ENCODE measurements around the gene MIAT.

Gene MIAT

DNA sequence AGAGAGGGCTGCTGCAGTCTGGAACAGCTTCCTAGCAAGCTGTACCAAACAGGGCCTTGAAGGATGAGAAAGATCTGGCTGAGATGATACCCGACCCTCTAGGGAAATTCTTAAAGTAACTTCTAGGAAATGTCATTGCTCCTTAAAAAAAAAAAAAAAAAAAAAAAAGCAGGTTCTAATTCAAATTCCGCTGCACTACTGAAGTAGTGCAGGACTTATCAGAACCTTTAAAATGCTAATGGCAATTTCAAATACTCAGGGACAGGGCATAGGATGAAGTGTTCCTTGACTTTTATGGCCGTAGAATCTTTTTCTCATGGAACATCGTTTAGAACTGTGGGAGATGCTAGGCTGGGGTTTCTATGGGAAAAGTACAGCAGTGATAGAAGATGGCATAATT, 13.1 kb downstream of the MIAT start:
- no peaks in the 10 kb centered on the region for H3K9me3 ChIP-seq (ENCODE audit: insufficient read depth, low read depth, low read length)
- no peak for TF ChIP-seq EZH2phosphoT487 (IDR thresholded peaks at IDR 0.05; ENCODE audit: borderline replicate concordance)
- TF ChIP-seq, protein P1, sequence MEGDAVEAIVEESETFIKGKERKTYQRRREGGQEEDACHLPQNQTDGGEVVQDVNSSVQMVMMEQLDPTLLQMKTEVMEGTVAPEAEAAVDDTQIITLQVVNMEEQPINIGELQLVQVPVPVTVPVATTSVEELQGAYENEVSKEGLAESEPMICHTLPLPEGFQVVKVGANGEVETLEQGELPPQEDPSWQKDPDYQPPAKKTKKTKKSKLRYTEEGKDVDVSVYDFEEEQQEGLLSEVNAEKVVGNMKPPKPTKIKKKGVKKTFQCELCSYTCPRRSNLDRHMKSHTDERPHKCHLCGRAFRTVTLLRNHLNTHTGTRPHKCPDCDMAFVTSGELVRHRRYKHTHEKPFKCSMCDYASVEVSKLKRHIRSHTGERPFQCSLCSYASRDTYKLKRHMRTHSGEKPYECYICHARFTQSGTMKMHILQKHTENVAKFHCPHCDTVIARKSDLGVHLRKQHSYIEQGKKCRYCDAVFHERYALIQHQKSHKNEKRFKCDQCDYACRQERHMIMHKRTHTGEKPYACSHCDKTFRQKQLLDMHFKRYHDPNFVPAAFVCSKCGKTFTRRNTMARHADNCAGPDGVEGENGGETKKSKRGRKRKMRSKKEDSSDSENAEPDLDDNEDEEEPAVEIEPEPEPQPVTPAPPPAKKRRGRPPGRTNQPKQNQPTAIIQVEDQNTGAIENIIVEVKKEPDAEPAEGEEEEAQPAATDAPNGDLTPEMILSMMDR (conservative IDR thresholded peaks at IDR 0.05; ENCODE audit: low read length): no peak
- H3K79me2 ChIP-seq (ENCODE audit: insufficient read depth, low read length): peaks cover 21% of the 10 kb centered on the region
- no peaks in the 10 kb centered on the region for H3K36me3 ChIP-seq (ENCODE audit: insufficient read depth, low read length)
- no peaks in the 10 kb centered on the region for H3K9me2 ChIP-seq (replicated peaks; ENCODE audit: low read depth, low read length)
- no peak overlapping the region for H3K4me2 ChIP-seq (ENCODE audit: low read depth, low read length, poor library complexity, severe bottlenecking)
- H4K20me1 ChIP-seq (ENCODE audit: insufficient read depth, low read length, poor library complexity, severe bottlenecking): peaks cover 6% of the 10 kb centered on the region
- H3K27me3 ChIP-seq (ENCODE audit: insufficient read depth, low read length, poor library complexity, severe bottlenecking): no peaks in the 10 kb centered on the region
- H3K9ac ChIP-seq (ENCODE audit: low read depth, low read length, poor library complexity, severe bottlenecking): no peak overlapping the region
- peaks cover 11% of the 10 kb centered on the region for H3F3A ChIP-seq (ENCODE audit: low read depth)
- no peak overlapping the region for H3K4me3 ChIP-seq (ENCODE audit: low read length, poor library complexity, severe bottlenecking)
- peaks cover 47% of the 10 kb centered on the region for H3K4me1 ChIP-seq (ENCODE audit: insufficient read depth, low read length, poor library complexity, severe bottlenecking)
- no peak overlapping the region for H2AFZ ChIP-seq (ENCODE audit: low read length)

DNA sequence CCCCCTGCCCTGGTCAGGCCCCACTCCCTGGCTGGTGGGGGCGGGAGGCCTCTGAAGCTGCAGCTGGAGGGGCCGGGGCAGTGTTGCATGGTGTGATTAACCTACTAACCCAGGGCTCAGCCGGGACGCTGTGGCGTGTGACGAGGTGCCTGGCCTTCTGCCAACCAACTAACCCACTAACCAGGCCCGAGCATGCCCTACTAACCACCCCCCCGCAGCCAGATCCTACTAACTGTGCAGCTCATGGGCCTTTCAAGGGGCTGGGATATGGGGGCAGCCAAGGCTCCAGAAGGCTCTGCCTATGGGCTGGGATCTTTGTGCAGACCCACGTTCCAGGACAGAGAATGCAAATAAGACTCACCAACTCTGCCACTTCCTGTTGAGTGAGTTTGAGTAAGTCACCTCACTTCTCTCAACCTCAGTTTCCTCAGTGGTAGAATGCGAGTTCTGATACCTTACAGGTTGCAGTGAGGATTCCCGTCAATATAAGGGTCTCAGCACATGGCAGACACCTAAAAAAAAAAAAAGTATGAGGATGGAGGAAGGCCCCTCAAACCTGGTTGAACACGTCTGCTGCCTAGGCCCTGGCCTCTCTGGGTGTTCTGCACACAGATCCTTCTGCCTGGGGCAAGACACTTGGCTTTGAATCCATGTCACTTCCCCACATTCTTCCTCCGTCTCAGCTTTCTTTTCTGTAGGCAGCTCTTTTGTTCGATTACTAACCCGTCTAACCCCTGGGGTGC, 14.1 kb downstream of the MIAT start:
- peak overlapping the region; percentile 98 for H3K4me3 ChIP-seq (ENCODE audit: low read length, poor library complexity, severe bottlenecking)
- no peak overlapping the region for H2AFZ ChIP-seq (ENCODE audit: low read length)
- H3K9me3 ChIP-seq (ENCODE audit: insufficient read depth, low read depth, low read length): no peaks in the 10 kb centered on the region
- peaks cover 54% of the 10 kb centered on the region for H3K4me1 ChIP-seq (ENCODE audit: insufficient read depth, low read length, poor library complexity, severe bottlenecking)
- H3K9ac ChIP-seq (ENCODE audit: low read depth, low read length, poor library complexity, severe bottlenecking): peak overlapping the region; percentile 96
- H3K36me3 ChIP-seq (ENCODE audit: insufficient read depth, low read length): no peaks in the 10 kb centered on the region
- TF ChIP-seq, protein P1 (conservative IDR thresholded peaks at IDR 0.05; ENCODE audit: low read length): no peak
- no peak for TF ChIP-seq EZH2phosphoT487 (IDR thresholded peaks at IDR 0.05; ENCODE audit: borderline replicate concordance)
- H3F3A ChIP-seq (ENCODE audit: low read depth): peaks cover 11% of the 10 kb centered on the region
- peaks cover 31% of the 10 kb centered on the region for H3K79me2 ChIP-seq (ENCODE audit: insufficient read depth, low read length)
- H3K27me3 ChIP-seq (ENCODE audit: insufficient read depth, low read length, poor library complexity, severe bottlenecking): no peaks in the 10 kb centered on the region
- peak overlapping the region; percentile 98 for H3K4me2 ChIP-seq (ENCODE audit: low read depth, low read length, poor library complexity, severe bottlenecking)
- H4K20me1 ChIP-seq (ENCODE audit: insufficient read depth, low read length, poor library complexity, severe bottlenecking): peaks cover 6% of the 10 kb centered on the region
- no peaks in the 10 kb centered on the region for H3K9me2 ChIP-seq (replicated peaks; ENCODE audit: low read depth, low read length)

DNA sequence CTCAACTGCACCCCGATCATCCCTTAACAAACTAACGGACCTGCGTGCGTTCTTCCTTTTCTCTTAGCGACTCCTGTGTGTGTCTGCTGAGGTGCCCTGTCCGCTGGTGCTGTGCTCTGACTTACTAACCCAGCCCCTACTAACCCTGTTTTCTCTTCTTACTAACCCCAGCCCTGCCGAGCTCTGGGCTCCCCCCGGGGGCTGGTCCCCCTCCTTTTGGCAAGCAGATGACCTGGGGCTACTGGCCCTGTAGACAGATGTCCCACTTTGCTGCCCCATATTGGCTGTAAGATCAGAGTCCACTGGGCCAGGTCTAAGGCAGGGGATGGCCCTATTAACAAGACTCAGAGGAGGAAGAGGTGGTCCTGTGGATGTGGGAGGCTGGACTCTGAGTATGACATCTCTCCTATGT, 14.7 kb downstream of the MIAT start:
- Histone ChIP-seq H3K4me1 (ENCODE audit: insufficient read depth, low read length, poor library complexity, severe bottlenecking) (peaks cover 54% of the 10 kb centered on the region), H2AFZ (ENCODE audit: low read length) (peak overlapping the region; percentile 47; the same call in 1 of the 2 replicates), H3K4me3 (ENCODE audit: low read length, poor library complexity, severe bottlenecking) (peak overlapping the region; percentile 98)

More for the DNA sequence above, 14.7 kb downstream of the MIAT start:
- Histone ChIP-seq H3F3A (ENCODE audit: low read depth) (peaks cover 11% of the 10 kb centered on the region), H3K79me2 (ENCODE audit: insufficient read depth, low read length) (peaks cover 31% of the 10 kb centered on the region), H3K4me2 (ENCODE audit: low read depth, low read length, poor library complexity, severe bottlenecking) (peak overlapping the region; percentile 98), H3K9me3 (ENCODE audit: insufficient read depth, low read depth, low read length) (no peaks in the 10 kb centered on the region), H4K20me1 (ENCODE audit: insufficient read depth, low read length, poor library complexity, severe bottlenecking) (peaks cover 6% of the 10 kb centered on the region), H3K36me3 (ENCODE audit: insufficient read depth, low read length) (no peaks in the 10 kb centered on the region), H3K9me2 (replicated peaks; ENCODE audit: low read depth, low read length) (no peaks in the 10 kb centered on the region), H3K27me3 (ENCODE audit: insufficient read depth, low read length, poor library complexity, severe bottlenecking) (no peaks in the 10 kb centered on the region), H3K9ac (ENCODE audit: low read depth, low read length, poor library complexity, severe bottlenecking) (peak overlapping the region; percentile 96)
- TF ChIP-seq EZH2phosphoT487 (IDR thresholded peaks at IDR 0.05; ENCODE audit: borderline replicate concordance): no peak
- TF ChIP-seq, protein P1 (conservative IDR thresholded peaks at IDR 0.05; ENCODE audit: low read length): no peak

Data from Loucy (cell line).